Stimulated activated CD4-positive, alpha-beta T cell treated with anti-CD3 and anti-CD28 coated beads, Interleukin-4, amount 100 ng/mL, for 4 hours (primary cell): Measurements from ENCODE around the gene TMEM30A.
A peak's percentile ranks its signal among the peaks of the same experiment; 100 is the strongest.

Experiments
- DNase-seq, 2 experiments: peaks; one replicate each; pipeline ENCODE4 v3.0.0-alpha.2; 2020

TMEM30A gene

GRCh38 chr6:75261299-75261698 is 23.3 kb downstream of the TMEM30A start:
- no peak for DNase-seq

GRCh38 chr6:75257343-75258087 is 27.1 kb downstream of the TMEM30A start:
- DNase-seq, result no peak

GRCh38 chr6:75250552-75250951 is 34.0 kb downstream of the TMEM30A start:
- no peak for DNase-seq

GRCh38 chr6:75249837-75250236 is 34.8 kb downstream of the TMEM30A start:
- DNase-seq, result no peak

- no peak for DNase-seq
Measured at GRCh38 chr6:75246386-75246785, 38.2 kb downstream of the TMEM30A start.

GRCh38 chr6:75244063-75244584 is 40.5 kb downstream of the TMEM30A start:
- DNase-seq, result no peak

- DNase-seq, result peak; percentile 72 to 86
Measured at GRCh38 chr6:75243333-75244062, 41.1 kb downstream of the TMEM30A start, which contains the start of gene COX7A2. Gene COX7A2 (minus strand): TSS chr6:75243801. CDS start chr6:75243734, 67 bp downstream.

- no peak for DNase-seq
Measured at GRCh38 chr6:75236630-75237029, 48.0 kb downstream of the TMEM30A start.

- DNase-seq, result no peak
Measured at GRCh38 chr6:75235271-75235670, 49.3 kb downstream of the TMEM30A start.

- no peak for DNase-seq
Measured at GRCh38 chr6:75234126-75234865, 50.3 kb downstream of the TMEM30A start.

- no peak for DNase-seq
Measured at GRCh38 chr6:75233092-75233615, 51.4 kb downstream of the TMEM30A start.

GRCh38 chr6:75230484-75231325 is 53.9 kb downstream of the TMEM30A start:
- DNase-seq, result no peak

- DNase-seq, result no peak
Measured at GRCh38 chr6:75224303-75224926, 60.2 kb downstream of the TMEM30A start.

- DNase-seq, result no peak
Measured at GRCh38 chr6:75223428-75223827, 61.2 kb downstream of the TMEM30A start.

GRCh38 chr6:75222261-75222660 is 62.3 kb downstream of the TMEM30A start:
- DNase-seq, result no peak

- DNase-seq, result no peak
Measured at GRCh38 chr6:75221116-75221515, 63.5 kb downstream of the TMEM30A start.

- DNase-seq, result no peak
Measured at GRCh38 chr6:75220357-75220756, 64.2 kb downstream of the TMEM30A start.

- no peak for DNase-seq
Measured at GRCh38 chr6:75219263-75219662, 65.3 kb downstream of the TMEM30A start.

GRCh38 chr6:75217193-75217592 is 67.4 kb downstream of the TMEM30A start:
- DNase-seq, result no peak

GRCh38 chr6:75215291-75215690 is 69.3 kb downstream of the TMEM30A start:
- no peak for DNase-seq

- DNase-seq, result no peak
Measured at GRCh38 chr6:75213732-75214131, 70.9 kb downstream of the TMEM30A start.

GRCh38 chr6:75213112-75213511 is 71.5 kb downstream of the TMEM30A start:
- no peak for DNase-seq
